GM23338 (cell line): Measurements from ENCODE around the gene RXRA. TPM values are rescaled to one million over a fixed set of nuclear protein-coding genes. Genes with fewer than 3 reads are reported as not detected.

Experiments used
- ATAC-seq: fragments of 200-7000 bp; cut with Tn5 transposase; 3 replicates; pipeline ENCODE4 v1.9.1; 2020
- DNase-seq: peaks from one replicate; pipeline ENCODE4 v3.0.0-alpha.2; 2015; ENCODE audit warnings: low spot score
- H2AFZ ChIP-seq: fragments of 200-600 bp; sonication (generic); 2 replicates; pipeline ENCODE4 v1.8.0; 2016; ENCODE audit warnings: antibody characterized with exemption, mild to moderate bottlenecking, moderate library complexity
- H3F3A ChIP-seq: fragments of 200-600 bp; sonication (generic); replicated peaks from 2 replicates; pipeline ENCODE4 v1.8.0; 2017; ENCODE audit warnings: antibody characterized with exemption, mixed run types, low read depth
- H3K27ac ChIP-seq: fragments of 200-600 bp; sonication (generic); 2 replicates; pipeline ENCODE4 v1.6.1; 2016; ENCODE audit warnings: low read depth
- H3K27me3 ChIP-seq: fragments of 200-600 bp; sonication (generic); 2 replicates; pipeline ENCODE4 v1.8.0; 2016; ENCODE audit warnings: mild to moderate bottlenecking, mixed run types, moderate library complexity; ENCODE audit not compliant: insufficient read depth
- H3K36me3 ChIP-seq: fragments of 200-600 bp; sonication (generic); 2 replicates; pipeline ENCODE4 v1.8.0; 2016; ENCODE audit warnings: mild to moderate bottlenecking; ENCODE audit not compliant: insufficient read depth
- H3K4me1 ChIP-seq: fragments of 200-600 bp; sonication (generic); 2 replicates; pipeline ENCODE4 v1.8.0; 2016; ENCODE audit warnings: mild to moderate bottlenecking, moderate library complexity; ENCODE audit not compliant: insufficient read depth
- H3K4me2 ChIP-seq: fragments of 200-600 bp; sonication (generic); 2 replicates; pipeline ENCODE4 v1.7.1; 2017; ENCODE audit warnings: mixed run types
- H3K4me3 ChIP-seq: fragments of 200-600 bp; sonication (generic); 2 replicates; pipeline ENCODE4 v1.6.1; 2016; ENCODE audit warnings: mixed run types
- H3K79me2 ChIP-seq: fragments of 200-600 bp; sonication (generic); replicated peaks from 2 replicates; pipeline ENCODE4 v1.8.0; 2017; ENCODE audit warnings: mild to moderate bottlenecking; ENCODE audit not compliant: insufficient read depth
- H3K9me2 ChIP-seq: fragments of 200-600 bp; sonication (generic); 2 replicates; pipeline ENCODE4 v1.8.0; 2017; ENCODE audit not compliant: insufficient read depth
- H4K20me1 ChIP-seq: fragments of 200-600 bp; sonication (generic); replicated peaks from 2 replicates; pipeline ENCODE4 v1.8.0; 2017; ENCODE audit warnings: mild to moderate bottlenecking; ENCODE audit not compliant: insufficient read depth
- H3K27ac Mint-ChIP-seq: 2 replicates; pipeline ENCODE4 v1.8.0; 2020; ENCODE audit warnings: inconsistent platforms, mild to moderate bottlenecking, moderate library complexity, mixed read lengths
- H3K27me3 Mint-ChIP-seq: 3 replicates; pipeline ENCODE4 v1.8.0; 2022; ENCODE audit warnings: low read depth, mild to moderate bottlenecking, moderate library complexity, mixed read lengths, inconsistent platforms; ENCODE audit not compliant: insufficient read depth, poor library complexity
- H3K36me3 Mint-ChIP-seq: 3 replicates; pipeline ENCODE4 v1.8.0; 2021; ENCODE audit warnings: low read depth, mild to moderate bottlenecking, inconsistent platforms, moderate library complexity, mixed read lengths
- H3K4me1 Mint-ChIP-seq: 3 replicates; pipeline ENCODE4 v1.8.0; 2020; ENCODE audit warnings: mild to moderate bottlenecking, inconsistent platforms, mixed read lengths
- H3K4me3 Mint-ChIP-seq: 3 replicates; pipeline ENCODE4 v1.8.0; 2021; ENCODE audit warnings: moderate library complexity, mild to moderate bottlenecking, inconsistent platforms, mixed read lengths
- H3K9me3 Mint-ChIP-seq: 3 replicates; pipeline ENCODE4 v1.8.0; 2020; ENCODE audit warnings: moderate library complexity, mild to moderate bottlenecking, inconsistent platforms, mixed read lengths
- CREB1 ChIP-seq: fragments of 250-450 bp; sonication (Bioruptor Pico); IDR thresholded peaks from 2 replicates; pipeline ENCODE4 v1.5.0; 2020; ENCODE audit warnings: low read depth, mild to moderate bottlenecking, moderate library complexity
- EZH2phosphoT487 ChIP-seq: fragments of 200-600 bp; sonication (generic); IDR thresholded peaks from one replicate; pipeline ENCODE4 v1.8.1; 2018; ENCODE audit warnings: antibody characterized with exemption; ENCODE audit not compliant: unreplicated experiment
- JUNB ChIP-seq: IDR thresholded peaks from one replicate; pipeline ENCODE4 v1.6.1; 2016; ENCODE audit warnings: antibody characterized with exemption; ENCODE audit not compliant: unreplicated experiment
- NANOG ChIP-seq: IDR thresholded peaks from 2 replicates; pipeline ENCODE4 v1.6.1; 2016; ENCODE audit warnings: antibody characterized with exemption, borderline replicate concordance
- STAT1 ChIP-seq: IDR thresholded peaks from one replicate; pipeline ENCODE4 v1.6.1; 2016; ENCODE audit warnings: antibody characterized with exemption; ENCODE audit not compliant: unreplicated experiment
- ZNF331 ChIP-seq: fragments of 250-450 bp; sonication (Bioruptor Pico); IDR thresholded peaks from 2 replicates; pipeline ENCODE4 v1.5.0; 2020; ENCODE audit warnings: low read depth, mild to moderate bottlenecking, moderate library complexity
- polyA plus RNA-seq: library from polyadenylated mRNA; unstranded; fragments of >200 nt; fragmentation: Nextera tagmentation; extraction: Ambion mirVana; gene quantifications from 2 replicates; pipeline ENCODE4 v1.2.1, GENCODE V29; 2016
- total RNA-seq: library from RNA; depleted of rRNA; stranded (reverse); fragments of >200 nt; shearing (Covaris generic); gene quantifications from 2 replicates; pipeline ENCODE4 v1.2.3, GENCODE V29; 2014
- TF ChIP-seq, protein P1 (sequence below), 2 experiments: fragments of 200-600 bp in 1 of 2; sonication (generic) in 1 of 2; conservative IDR thresholded peaks; 2 replicates each; pipeline versions ENCODE4 v1.5.1 to v1.6.1; 2016 to 2017; ENCODE audit warnings: antibody characterized with exemption in 2 of 2, low read depth in 2 of 2, mild to moderate bottlenecking in 2 of 2, moderate library complexity in 1 of 2
- TF ChIP-seq, protein P2 (sequence below): IDR thresholded peaks from one replicate; pipeline ENCODE4 v1.6.1; 2018; ENCODE audit warnings: antibody characterized with exemption; ENCODE audit not compliant: unreplicated experiment
- TF ChIP-seq, protein P3 (sequence below): IDR thresholded peaks from 2 replicates; pipeline ENCODE4 v1.6.1; 2016; ENCODE audit warnings: antibody characterized with exemption

RXRA gene
- total and polyA plus RNA-seq, 2 experiments from 2014 or later = 4.9 to 17.9 TPM

DNA sequence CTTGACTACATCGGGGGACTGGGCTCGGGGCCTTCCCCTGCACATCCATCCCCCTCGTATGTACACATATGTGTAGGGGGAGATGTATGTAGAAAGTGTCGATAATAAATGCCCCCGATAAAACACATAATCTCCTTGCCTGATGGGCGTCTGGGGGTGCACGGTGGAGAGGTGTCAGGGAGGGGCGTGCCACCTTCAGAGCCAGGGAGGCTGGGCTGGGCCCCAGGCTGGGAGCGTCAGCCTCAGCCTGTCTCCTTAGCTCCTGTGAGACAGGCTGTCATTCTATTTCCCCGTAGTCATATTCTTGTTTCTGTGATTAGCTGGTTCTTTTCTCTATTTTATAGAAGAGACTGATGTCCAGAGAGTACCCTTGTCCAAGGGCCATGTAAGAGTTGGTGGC is 4.7 kb upstream of the RXRA start:
- Mint-ChIP-seq H3K27me3 (peaks cover 10% of the 10 kb centered on the region), H3K9me3 (no peaks in the 10 kb centered on the region), H3K4me1 (peaks cover 38% of the 10 kb centered on the region), H3K27ac (no peak overlapping the region), H3K4me3 (no peak overlapping the region), H3K36me3 (no peaks in the 10 kb centered on the region)
- Histone ChIP-seq H3K4me1 (peaks cover 11% of the 10 kb centered on the region), H3K4me2 (peak overlapping the region; percentile 38; the same call in 1 of the 2 replicates), H3K27me3 (peaks cover 3% of the 10 kb centered on the region; the same call in 1 of the 2 replicates), H3K79me2 (no peaks in the 10 kb centered on the region), H3K9me2 (no peaks in the 10 kb centered on the region), H3K4me3 (no peak overlapping the region), H3K36me3 (no peaks in the 10 kb centered on the region), H2AFZ (no peak overlapping the region), H4K20me1 (no peaks in the 10 kb centered on the region), H3F3A (0 out of 2 replicates have a peak, but pooled peaks cover 5% of the 10 kb centered on the region), H3K27ac (no peak overlapping the region)
- TF ChIP-seq JUNB = no peak
- TF ChIP-seq, protein P1, sequence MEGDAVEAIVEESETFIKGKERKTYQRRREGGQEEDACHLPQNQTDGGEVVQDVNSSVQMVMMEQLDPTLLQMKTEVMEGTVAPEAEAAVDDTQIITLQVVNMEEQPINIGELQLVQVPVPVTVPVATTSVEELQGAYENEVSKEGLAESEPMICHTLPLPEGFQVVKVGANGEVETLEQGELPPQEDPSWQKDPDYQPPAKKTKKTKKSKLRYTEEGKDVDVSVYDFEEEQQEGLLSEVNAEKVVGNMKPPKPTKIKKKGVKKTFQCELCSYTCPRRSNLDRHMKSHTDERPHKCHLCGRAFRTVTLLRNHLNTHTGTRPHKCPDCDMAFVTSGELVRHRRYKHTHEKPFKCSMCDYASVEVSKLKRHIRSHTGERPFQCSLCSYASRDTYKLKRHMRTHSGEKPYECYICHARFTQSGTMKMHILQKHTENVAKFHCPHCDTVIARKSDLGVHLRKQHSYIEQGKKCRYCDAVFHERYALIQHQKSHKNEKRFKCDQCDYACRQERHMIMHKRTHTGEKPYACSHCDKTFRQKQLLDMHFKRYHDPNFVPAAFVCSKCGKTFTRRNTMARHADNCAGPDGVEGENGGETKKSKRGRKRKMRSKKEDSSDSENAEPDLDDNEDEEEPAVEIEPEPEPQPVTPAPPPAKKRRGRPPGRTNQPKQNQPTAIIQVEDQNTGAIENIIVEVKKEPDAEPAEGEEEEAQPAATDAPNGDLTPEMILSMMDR (conservative IDR thresholded peaks at IDR 0.05; ENCODE audit: low read depth in 2 of 2) = no peak
- TF ChIP-seq STAT1 = no peak
- no peak for TF ChIP-seq CREB1
- no peak for TF ChIP-seq NANOG
- no peak for TF ChIP-seq ZNF331 (CRISPR knock-in tag)
- no peak for TF ChIP-seq EZH2phosphoT487
- TF ChIP-seq, protein P2, sequence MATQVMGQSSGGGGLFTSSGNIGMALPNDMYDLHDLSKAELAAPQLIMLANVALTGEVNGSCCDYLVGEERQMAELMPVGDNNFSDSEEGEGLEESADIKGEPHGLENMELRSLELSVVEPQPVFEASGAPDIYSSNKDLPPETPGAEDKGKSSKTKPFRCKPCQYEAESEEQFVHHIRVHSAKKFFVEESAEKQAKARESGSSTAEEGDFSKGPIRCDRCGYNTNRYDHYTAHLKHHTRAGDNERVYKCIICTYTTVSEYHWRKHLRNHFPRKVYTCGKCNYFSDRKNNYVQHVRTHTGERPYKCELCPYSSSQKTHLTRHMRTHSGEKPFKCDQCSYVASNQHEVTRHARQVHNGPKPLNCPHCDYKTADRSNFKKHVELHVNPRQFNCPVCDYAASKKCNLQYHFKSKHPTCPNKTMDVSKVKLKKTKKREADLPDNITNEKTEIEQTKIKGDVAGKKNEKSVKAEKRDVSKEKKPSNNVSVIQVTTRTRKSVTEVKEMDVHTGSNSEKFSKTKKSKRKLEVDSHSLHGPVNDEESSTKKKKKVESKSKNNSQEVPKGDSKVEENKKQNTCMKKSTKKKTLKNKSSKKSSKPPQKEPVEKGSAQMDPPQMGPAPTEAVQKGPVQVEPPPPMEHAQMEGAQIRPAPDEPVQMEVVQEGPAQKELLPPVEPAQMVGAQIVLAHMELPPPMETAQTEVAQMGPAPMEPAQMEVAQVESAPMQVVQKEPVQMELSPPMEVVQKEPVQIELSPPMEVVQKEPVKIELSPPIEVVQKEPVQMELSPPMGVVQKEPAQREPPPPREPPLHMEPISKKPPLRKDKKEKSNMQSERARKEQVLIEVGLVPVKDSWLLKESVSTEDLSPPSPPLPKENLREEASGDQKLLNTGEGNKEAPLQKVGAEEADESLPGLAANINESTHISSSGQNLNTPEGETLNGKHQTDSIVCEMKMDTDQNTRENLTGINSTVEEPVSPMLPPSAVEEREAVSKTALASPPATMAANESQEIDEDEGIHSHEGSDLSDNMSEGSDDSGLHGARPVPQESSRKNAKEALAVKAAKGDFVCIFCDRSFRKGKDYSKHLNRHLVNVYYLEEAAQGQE = no peak
- TF ChIP-seq, protein P3, sequence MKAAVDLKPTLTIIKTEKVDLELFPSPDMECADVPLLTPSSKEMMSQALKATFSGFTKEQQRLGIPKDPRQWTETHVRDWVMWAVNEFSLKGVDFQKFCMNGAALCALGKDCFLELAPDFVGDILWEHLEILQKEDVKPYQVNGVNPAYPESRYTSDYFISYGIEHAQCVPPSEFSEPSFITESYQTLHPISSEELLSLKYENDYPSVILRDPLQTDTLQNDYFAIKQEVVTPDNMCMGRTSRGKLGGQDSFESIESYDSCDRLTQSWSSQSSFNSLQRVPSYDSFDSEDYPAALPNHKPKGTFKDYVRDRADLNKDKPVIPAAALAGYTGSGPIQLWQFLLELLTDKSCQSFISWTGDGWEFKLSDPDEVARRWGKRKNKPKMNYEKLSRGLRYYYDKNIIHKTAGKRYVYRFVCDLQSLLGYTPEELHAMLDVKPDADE = no peak
- ATAC-seq (no peak), DNase-seq (no peak)
